HepG2 (cell line): ENCODE data around the gene SHISA7. TPM values are rescaled to one million over a fixed set of nuclear protein-coding genes. Genes with fewer than 3 reads are reported as not detected.

ENCODE experiments used
- ATAC-seq: fragments of 200-7000 bp; cut with Tn5 transposase; 3 replicates; pipeline ENCODE4 v1.9.1; 2020; ENCODE audit warnings: mild to moderate bottlenecking, moderate library complexity
- BruUV-seq: library from RNA; stranded (reverse); fragments of 400-500 nt; replicated peaks from 2 replicates; lab custom pipeline; 2021; lab: Mats Ljungman, UMichigan
- CTCF ChIA-PET: fragments of 300-600 bp; formaldehyde crosslinking; extraction: SDS; loops from one replicate; lab custom pipeline; 2021; ENCODE audit warnings: low total read pairs, inconsistent platforms, low intra/inter-chr PET ratio; lab: Yijun Ruan, JAX
- POLR2A ChIA-PET: fragments of 350-600 bp; sonication (Branson Sonifier 250); formaldehyde crosslinking; loops from one replicate; lab custom pipeline; 2020; ENCODE audit warnings: antibody characterized with exemption, inconsistent platforms; lab: Yijun Ruan, JAX
- DNase-seq: peaks from one replicate; pipeline ENCODE4 v3.0.0-alpha.2; 2015; ENCODE audit warnings: low spot score
- FAIRE-seq: peaks from 3 replicates; lab custom pipeline; 2011; peaks lifted over from hg19 to GRCh38; lab: Jason Lieb, UNC
- H2AFZ ChIP-seq: one replicate; pipeline ENCODE4 v1.6.1; 2011; ENCODE audit warnings: low read length, inconsistent platforms
- H3K27ac ChIP-seq: fragments of 300-600 bp; 3 replicates; pipeline ENCODE4 v1.8.0; 2011; ENCODE audit warnings: mixed run types, mild to moderate bottlenecking, mixed read lengths, low read length, inconsistent platforms; ENCODE audit not compliant: insufficient read depth; ENCODE audit errors: extremely low read length
- H3K27me3 ChIP-seq, 2 experiments: fragments of 200-600 bp in 1 of 2; 2 replicates in 1 of 2; 3 replicates in 1 of 2; pipeline versions ENCODE4 v1.6.0 to v1.8.0; 2011; ENCODE audit warnings: low read length in 2 of 2, mild to moderate bottlenecking in 2 of 2, moderate library complexity in 2 of 2, inconsistent platforms in 1 of 2; ENCODE audit not compliant: insufficient read depth in 2 of 2, control insufficient read depth in 1 of 2
- H3K36me3 ChIP-seq, 2 experiments: fragments of 200-600 bp in 1 of 2; replicated peaks in 1 of 2; 2 replicates in 1 of 2; 3 replicates in 1 of 2; pipeline versions ENCODE4 v1.5.1 to v1.8.0; 2011; ENCODE audit warnings: low read length in 2 of 2, inconsistent platforms in 1 of 2; ENCODE audit not compliant: insufficient read depth in 2 of 2, control insufficient read depth in 1 of 2
- H3K4me1 ChIP-seq: 2 replicates; pipeline ENCODE4 v1.5.1; 2012; ENCODE audit warnings: low read length, inconsistent platforms; ENCODE audit not compliant: insufficient read depth
- H3K4me2 ChIP-seq: 2 replicates; pipeline ENCODE4 v1.6.0; 2011; ENCODE audit warnings: low read depth, low read length, inconsistent platforms
- H3K4me3 ChIP-seq, 3 experiments: fragments of 200-600 bp in 1 of 3; sonication (generic), shearing (Covaris generic) in 1 of 3; replicated peaks in 1 of 3; 2 replicates each; pipeline ENCODE4 v1.5.1; 2011 to 2016; ENCODE audit warnings: low read length in 3 of 3, inconsistent platforms in 2 of 3, low read depth in 2 of 3, mild to moderate bottlenecking in 2 of 3, control low read depth in 1 of 3, mixed read lengths in 1 of 3; ENCODE audit not compliant: insufficient read depth in 1 of 3
- H3K79me2 ChIP-seq: one replicate; pipeline ENCODE4 v1.6.1; 2011; ENCODE audit warnings: low read length, inconsistent platforms; ENCODE audit not compliant: insufficient read depth
- H3K9ac ChIP-seq: 2 replicates; pipeline ENCODE4 v1.6.0; 2011; ENCODE audit warnings: mild to moderate bottlenecking, low read depth, low read length, inconsistent platforms; ENCODE audit not compliant: insufficient read depth
- H3K9me3 ChIP-seq: 2 replicates; pipeline ENCODE4 v1.5.1; 2012; ENCODE audit warnings: mild to moderate bottlenecking, low read length
- H4K20me1 ChIP-seq: 2 replicates; pipeline ENCODE4 v1.6.0; 2011; ENCODE audit warnings: inconsistent platforms, mild to moderate bottlenecking, low read length, moderate library complexity; ENCODE audit not compliant: insufficient read depth
- MAFG ChIP-seq: sonication (generic); formaldehyde crosslinking; IDR thresholded peaks from 2 replicates; pipeline ENCODE4 v1.5.1; 2020; ENCODE audit warnings: mild to moderate bottlenecking, missing genetic modification reagents
- MEF2D ChIP-seq: sonication (generic); formaldehyde crosslinking; IDR thresholded peaks from 2 replicates; pipeline ENCODE4 v1.5.1; 2020; ENCODE audit warnings: mild to moderate bottlenecking, missing genetic modification reagents
- POGZ ChIP-seq: sonication (generic); formaldehyde crosslinking; IDR thresholded peaks from 2 replicates; pipeline ENCODE4 v1.4.0; 2020; ENCODE audit warnings: mild to moderate bottlenecking, missing genetic modification reagents
- ZNF513 ChIP-seq: sonication (generic); formaldehyde crosslinking; conservative IDR thresholded peaks from 2 replicates; pipeline ENCODE4 v1.5.0; 2020; ENCODE audit warnings: missing genetic modification reagents
- ZNF629 ChIP-seq: sonication (generic); formaldehyde crosslinking; conservative IDR thresholded peaks from 2 replicates; pipeline ENCODE4 v1.5.0; 2020; ENCODE audit warnings: missing genetic modification reagents
- ZNF790 ChIP-seq: sonication (generic); formaldehyde crosslinking; IDR thresholded peaks from 2 replicates; pipeline ENCODE4 v1.8.0; 2022; ENCODE audit warnings: missing genetic modification reagents, mild to moderate bottlenecking, borderline replicate concordance
- WGBS: methylation state at CpG from one replicate; pipeline ENCODE4 v1.1.6; 2017; ENCODE audit warnings: low lambda C conversion rate; 5-methylcytosine and 5-hydroxymethylcytosine counted together
- in situ Hi-C: cut with HindIII; loops from 2 replicates; pipeline ENCODE4 v1.10.0; 2017; ENCODE audit warnings: low pct_unique_long_range_greater_than_20kb; ENCODE audit not compliant: extremely low pct_ligation_motif_present
- intact Hi-C: fragments of 100-400 bp; cut with micrococcal nuclease; formaldehyde crosslinking; loops from one replicate; pipeline ENCODE4 v1.10.0; 2022; ENCODE audit not compliant: unreplicated experiment
- polyA plus RNA-seq, 8 experiments: library from polyadenylated mRNA; depleted of rRNA in 3 of 8; stranded (reverse) in 7 of 8; unstranded in 1 of 8; fragments of >200 nt; fragmentation: Illumina TruSeq in 4 of 8; extraction: Trizol in 4 of 8; gene quantifications; 2 replicates each; pipeline versions ENCODE4 v1.2.1 to v1.2.3, GENCODE V29; 2011 to 2016; ENCODE audit warnings: low read depth in 4 of 8, missing spikeins in 1 of 8, mixed read lengths in 1 of 8; ENCODE audit not compliant: insufficient read depth in 1 of 8
- total RNA-seq, 5 experiments: library from RNA; depleted of rRNA; stranded (reverse); fragments of >200 nt; fragmentation: Illumina TruSeq; extraction: Trizol; gene quantifications; 2 replicates each; pipeline ENCODE4 v1.2.3, GENCODE V29; 2016; ENCODE audit warnings: low read depth in 1 of 5
- TF ChIP-seq, protein P1 (sequence below): sonication (generic); formaldehyde crosslinking; IDR thresholded peaks from 2 replicates; pipeline ENCODE4 v1.8.1; 2023; ENCODE audit warnings: mild to moderate bottlenecking, moderate library complexity, missing genetic modification reagents

SHISA7 gene
- total and polyA plus RNA-seq, 2 of the 13 experiments (the other 11 are each of a cell fraction or from before 2014, with no cell fraction given) = not detected

DNA sequence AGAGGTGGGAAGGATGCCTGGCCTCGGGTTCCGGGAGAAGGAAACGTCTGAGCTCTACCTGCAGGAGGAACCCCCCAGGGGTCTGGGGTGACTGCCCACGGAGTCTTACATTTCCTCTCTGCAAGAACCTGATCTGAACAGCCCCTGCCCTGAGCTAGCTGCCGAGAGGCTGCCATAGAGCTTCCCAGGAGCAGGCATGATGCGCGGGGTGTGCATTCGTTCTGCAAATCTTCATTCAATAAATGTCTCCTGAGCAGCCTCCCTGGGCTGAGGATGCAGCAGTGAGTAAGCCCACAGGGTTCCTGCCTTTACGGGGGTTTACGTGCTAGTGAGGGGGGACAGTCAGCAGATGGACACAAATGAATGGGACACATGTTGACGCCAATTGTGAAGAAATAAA lies 1.5 kb upstream of the SHISA7 start:
- Histone ChIP-seq H3K79me2 (no peaks in the 10 kb centered on the region), H3K4me3 (no peak overlapping the region), H4K20me1 (peaks cover 4% of the 10 kb centered on the region; the same call in 1 of the 2 replicates), H3K9ac (no peak overlapping the region), H3K4me1 (no peaks in the 10 kb centered on the region), H3K36me3 (no peaks in the 10 kb centered on the region), H3K27me3 (peaks cover 6 to 56% of the 10 kb centered on the region in 2 experiments; a peak in 4 of 5 replicates), H3K9me3 (no peaks in the 10 kb centered on the region), H2AFZ (no peak overlapping the region), H3K4me2 (no peak overlapping the region), H3K27ac (no peak overlapping the region)
- intact Hi-C loops (no loop called here), in situ Hi-C loops (no loop called here)
- CTCF ChIA-PET = no interaction called here
- FAIRE-seq = no peak
- BruUV-seq = no TSS peak
- TF ChIP-seq ZNF790 (CRISPR knock-in tag) (no peak), MAFG (CRISPR knock-in tag) (no peak), POGZ (CRISPR knock-in tag) (no peak), ZNF513 (CRISPR knock-in tag) (no peak), MEF2D (CRISPR knock-in tag) (no peak)
- DNase-seq = no peak
- no peak for ATAC-seq
- POLR2A ChIA-PET = no interaction called here
- 27% methylated on average over 7 of the region's 11 CpGs for WGBS

- no peak for FAIRE-seq
- intact Hi-C loops = no loop called here
- 12% methylated on average over 18 of the region's 18 CpGs for WGBS
- H4K20me1 ChIP-seq = peaks cover 4% of the 10 kb centered on the region; the same call in 1 of the 2 replicates
- in situ Hi-C loops = no loop called here
- H3K79me2 ChIP-seq = no peaks in the 10 kb centered on the region
- peaks cover 6 to 52% of the 10 kb centered on the region in 2 experiments; a peak in 4 of 5 replicates for H3K27me3 ChIP-seq
- no peak overlapping the region for H3K9ac ChIP-seq
- no peaks in the 10 kb centered on the region for H3K9me3 ChIP-seq
- no peak overlapping the region for H3K4me2 ChIP-seq
- no peak overlapping the region for H3K27ac ChIP-seq
- no peak for ATAC-seq
- no peak for DNase-seq
- ChIA-PET POLR2A (no interaction called here), CTCF (no interaction called here)
- TF ChIP-seq ZNF629 = peak; percentile 10; the same call in 1 of the 2 replicates
- TF ChIP-seq, protein P1, sequence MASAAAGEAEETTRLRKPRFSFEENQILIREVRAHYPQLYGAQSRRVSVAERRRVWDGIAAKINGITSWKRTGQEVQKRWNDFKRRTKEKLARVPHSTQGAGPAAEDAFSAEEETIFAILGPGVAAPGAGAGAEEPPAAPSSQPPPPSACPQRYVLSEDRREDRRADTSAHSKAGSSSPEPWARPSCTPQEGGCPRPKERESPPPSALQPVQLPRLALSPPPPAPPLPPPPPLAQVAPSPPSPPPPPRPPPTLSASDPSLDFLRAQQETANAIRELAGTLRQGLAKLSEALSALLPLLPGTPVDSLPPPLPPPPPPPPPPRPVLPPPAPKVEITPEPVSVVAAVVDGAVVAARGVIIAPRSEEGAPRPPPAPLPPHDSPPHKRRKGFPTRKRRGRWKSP (CRISPR knock-in tag) = no peak
- no peak overlapping the region for H2AFZ ChIP-seq
- no TSS peak for BruUV-seq
- no peaks in the 10 kb centered on the region for H3K36me3 ChIP-seq
- H3K4me1 ChIP-seq = no peaks in the 10 kb centered on the region
- H3K4me3 ChIP-seq = no peak overlapping the region
Observed at GRCh38 chr19:55443824-55444480, 852 bp upstream of the SHISA7 start.
